SK-N-MC (cell line): ENCODE measurements around the gene INSR.
A peak's percentile ranks its signal among the peaks of the same experiment; 100 is the strongest.

Source experiments
- DNase-seq: peaks from one replicate; pipeline ENCODE4 v3.0.0-alpha.2; 2011; ENCODE audit warnings: low read depth, low spot score
- H3K27ac ChIP-seq: fragments of 200-600 bp; sonication (generic); 2 replicates; pipeline ENCODE4 v1.5.1; 2016; ENCODE audit warnings: mixed run types
- H3K36me3 ChIP-seq: fragments of 200-600 bp; sonication (generic); 2 replicates; pipeline ENCODE4 v1.6.1; 2017; ENCODE audit warnings: antibody characterized with exemption, low read length, mixed read lengths; ENCODE audit not compliant: insufficient read depth
- H3K4me3 ChIP-seq: fragments of 200-600 bp; sonication (generic); 2 replicates; pipeline ENCODE4 v1.5.1; 2016
- H3K9ac ChIP-seq: fragments of 200-600 bp; sonication (generic); 2 replicates; pipeline ENCODE4 v1.8.0; 2017; ENCODE audit warnings: mixed run types, mixed read lengths; ENCODE audit not compliant: insufficient read length
- H3K9me3 ChIP-seq: fragments of 200-600 bp; sonication (generic); 2 replicates; pipeline ENCODE4 v1.6.1; 2017; ENCODE audit warnings: low read depth, mild to moderate bottlenecking, antibody characterized with exemption, low read length, moderate library complexity, mixed read lengths
- EZH2 ChIP-seq: fragments of 200-600 bp; sonication (generic); IDR thresholded peaks from one replicate; pipeline ENCODE4 v1.6.1; 2017; ENCODE audit warnings: antibody characterized with exemption
- FOXP2 ChIP-seq: optimal IDR thresholded peaks from 2 replicates; pipeline ENCODE3; 2011; ENCODE audit warnings: mild to moderate bottlenecking, moderate library complexity; ENCODE audit not compliant: insufficient read depth; ENCODE audit errors: extremely low read length, control extremely low read depth
- POLR2AphosphoS5 ChIP-seq: IDR thresholded peaks from 2 replicates; pipeline ENCODE4 v1.6.1; 2012; ENCODE audit warnings: mild to moderate bottlenecking, low read depth, low read length, borderline replicate concordance

The INSR gene

GRCh38 chr19:7187605-7188339 lies 106.4 kb downstream of the INSR start:
- Histone ChIP-seq H3K9ac (no peak overlapping the region), H3K27ac (no peak overlapping the region), H3K9me3 (no peaks in the 10 kb centered on the region), H3K36me3 (no peaks in the 10 kb centered on the region; the same call in 1 of the 2 replicates), H3K4me3 (no peak overlapping the region)
- no peak for DNase-seq
- no peak for TF ChIP-seq POLR2AphosphoS5
- no peak for TF ChIP-seq FOXP2
- TF ChIP-seq EZH2, result no peak

GRCh38 chr19:7182489-7182888 lies 111.7 kb downstream of the INSR start:
- H3K36me3 ChIP-seq, result no peaks in the 10 kb centered on the region; the same call in 1 of the 2 replicates
- 0 out of 2 replicates have a peak overlapping the region, but pooled peaks have one; percentile 42 for H3K27ac ChIP-seq
- no peak overlapping the region for H3K9ac ChIP-seq
- H3K4me3 ChIP-seq, result no peak overlapping the region
- no peak for TF ChIP-seq FOXP2
- no peak for TF ChIP-seq POLR2AphosphoS5
- no peak for TF ChIP-seq EZH2
- DNase-seq, result no peak
- H3K9me3 ChIP-seq, result no peaks in the 10 kb centered on the region

GRCh38 chr19:7179917-7180306 lies 114.3 kb downstream of the INSR start:
- no peak for DNase-seq
- TF ChIP-seq EZH2 (no peak), POLR2AphosphoS5 (no peak), FOXP2 (no peak)
- Histone ChIP-seq H3K27ac (no peak overlapping the region), H3K9ac (no peak overlapping the region), H3K36me3 (no peaks in the 10 kb centered on the region; the same call in 1 of the 2 replicates), H3K9me3 (no peaks in the 10 kb centered on the region), H3K4me3 (no peak overlapping the region)

GRCh38 chr19:7177926-7178325 lies 116.3 kb downstream of the INSR start:
- Histone ChIP-seq H3K4me3 (no peak overlapping the region), H3K9ac (no peak overlapping the region), H3K9me3 (no peaks in the 10 kb centered on the region), H3K27ac (no peak overlapping the region), H3K36me3 (no peaks in the 10 kb centered on the region; the same call in 1 of the 2 replicates)
- DNase-seq, result no peak
- TF ChIP-seq FOXP2, result no peak
- no peak for TF ChIP-seq EZH2
- no peak for TF ChIP-seq POLR2AphosphoS5

- Histone ChIP-seq H3K36me3 (peaks cover 7% of the 10 kb centered on the region; the same call in 1 of the 2 replicates), H3K27ac (no peak overlapping the region), H3K9me3 (no peaks in the 10 kb centered on the region), H3K9ac (no peak overlapping the region), H3K4me3 (no peak overlapping the region)
- no peak for TF ChIP-seq POLR2AphosphoS5
- no peak for TF ChIP-seq EZH2
- TF ChIP-seq FOXP2, result no peak
- DNase-seq, result no peak
These were observed 117.4 kb downstream of the INSR start for GRCh38 chr19:7176792-7177191.

- Histone ChIP-seq H3K36me3 (peaks cover 30% of the 10 kb centered on the region), H3K4me3 (no peak overlapping the region), H3K27ac (no peak overlapping the region), H3K9me3 (peaks cover 4% of the 10 kb centered on the region; the same call in 1 of the 2 replicates), H3K9ac (no peak overlapping the region)
- DNase-seq, result no peak
- TF ChIP-seq POLR2AphosphoS5 (no peak), EZH2 (no peak), FOXP2 (no peak)
These were observed 121.4 kb downstream of the INSR start for GRCh38 chr19:7172794-7173193.

- no peak overlapping the region for H3K9ac ChIP-seq
- peaks cover 4% of the 10 kb centered on the region; the same call in 1 of the 2 replicates for H3K9me3 ChIP-seq
- H3K27ac ChIP-seq, result no peak overlapping the region
- TF ChIP-seq FOXP2, result no peak
- TF ChIP-seq POLR2AphosphoS5, result no peak
- no peak for DNase-seq
- peaks cover 34% of the 10 kb centered on the region for H3K36me3 ChIP-seq
- H3K4me3 ChIP-seq, result no peak overlapping the region
These were observed 123.2 kb downstream of the INSR start for GRCh38 chr19:7170983-7171382.

GRCh38 chr19:7168941-7169340 lies 125.3 kb downstream of the INSR start:
- Histone ChIP-seq H3K4me3 (no peak overlapping the region), H3K27ac (no peak overlapping the region), H3K9me3 (peaks cover 4% of the 10 kb centered on the region; the same call in 1 of the 2 replicates), H3K36me3 (peaks cover 38% of the 10 kb centered on the region), H3K9ac (no peak overlapping the region)
- TF ChIP-seq FOXP2 (no peak), POLR2AphosphoS5 (no peak), EZH2 (no peak)
- DNase-seq, result no peak
